GM23338 (cell line): ENCODE results near the gene EPC1. TPM values are rescaled to one million over a fixed set of nuclear protein-coding genes. Genes with fewer than 3 reads are reported as not detected.

Experiments used
- ATAC-seq: fragments of 200-7000 bp; cut with Tn5 transposase; 3 replicates; pipeline ENCODE4 v1.9.1; 2020
- DNase-seq: peaks from one replicate; pipeline ENCODE4 v3.0.0-alpha.2; 2015; ENCODE audit warnings: low spot score
- H2AFZ ChIP-seq: fragments of 200-600 bp; sonication (generic); 2 replicates; pipeline ENCODE4 v1.8.0; 2016; ENCODE audit warnings: antibody characterized with exemption, mild to moderate bottlenecking, moderate library complexity
- H3F3A ChIP-seq: fragments of 200-600 bp; sonication (generic); replicated peaks from 2 replicates; pipeline ENCODE4 v1.8.0; 2017; ENCODE audit warnings: antibody characterized with exemption, mixed run types, low read depth
- H3K27ac ChIP-seq: fragments of 200-600 bp; sonication (generic); 2 replicates; pipeline ENCODE4 v1.6.1; 2016; ENCODE audit warnings: low read depth
- H3K27me3 ChIP-seq: fragments of 200-600 bp; sonication (generic); 2 replicates; pipeline ENCODE4 v1.8.0; 2016; ENCODE audit warnings: mild to moderate bottlenecking, mixed run types, moderate library complexity; ENCODE audit not compliant: insufficient read depth
- H3K36me3 ChIP-seq: fragments of 200-600 bp; sonication (generic); 2 replicates; pipeline ENCODE4 v1.8.0; 2016; ENCODE audit warnings: mild to moderate bottlenecking; ENCODE audit not compliant: insufficient read depth
- H3K4me1 ChIP-seq: fragments of 200-600 bp; sonication (generic); 2 replicates; pipeline ENCODE4 v1.8.0; 2016; ENCODE audit warnings: mild to moderate bottlenecking, moderate library complexity; ENCODE audit not compliant: insufficient read depth
- H3K4me2 ChIP-seq: fragments of 200-600 bp; sonication (generic); 2 replicates; pipeline ENCODE4 v1.7.1; 2017; ENCODE audit warnings: mixed run types
- H3K4me3 ChIP-seq: fragments of 200-600 bp; sonication (generic); 2 replicates; pipeline ENCODE4 v1.6.1; 2016; ENCODE audit warnings: mixed run types
- H3K79me2 ChIP-seq: fragments of 200-600 bp; sonication (generic); replicated peaks from 2 replicates; pipeline ENCODE4 v1.8.0; 2017; ENCODE audit warnings: mild to moderate bottlenecking; ENCODE audit not compliant: insufficient read depth
- H3K9me2 ChIP-seq: fragments of 200-600 bp; sonication (generic); 2 replicates; pipeline ENCODE4 v1.8.0; 2017; ENCODE audit not compliant: insufficient read depth
- H4K20me1 ChIP-seq: fragments of 200-600 bp; sonication (generic); replicated peaks from 2 replicates; pipeline ENCODE4 v1.8.0; 2017; ENCODE audit warnings: mild to moderate bottlenecking; ENCODE audit not compliant: insufficient read depth
- H3K27ac Mint-ChIP-seq: 2 replicates; pipeline ENCODE4 v1.8.0; 2020; ENCODE audit warnings: inconsistent platforms, mild to moderate bottlenecking, moderate library complexity, mixed read lengths
- H3K27me3 Mint-ChIP-seq: 3 replicates; pipeline ENCODE4 v1.8.0; 2022; ENCODE audit warnings: low read depth, mild to moderate bottlenecking, moderate library complexity, mixed read lengths, inconsistent platforms; ENCODE audit not compliant: insufficient read depth, poor library complexity
- H3K36me3 Mint-ChIP-seq: 3 replicates; pipeline ENCODE4 v1.8.0; 2021; ENCODE audit warnings: low read depth, mild to moderate bottlenecking, inconsistent platforms, moderate library complexity, mixed read lengths
- H3K4me1 Mint-ChIP-seq: 3 replicates; pipeline ENCODE4 v1.8.0; 2020; ENCODE audit warnings: mild to moderate bottlenecking, inconsistent platforms, mixed read lengths
- H3K4me3 Mint-ChIP-seq: 3 replicates; pipeline ENCODE4 v1.8.0; 2021; ENCODE audit warnings: moderate library complexity, mild to moderate bottlenecking, inconsistent platforms, mixed read lengths
- H3K9me3 Mint-ChIP-seq: 3 replicates; pipeline ENCODE4 v1.8.0; 2020; ENCODE audit warnings: moderate library complexity, mild to moderate bottlenecking, inconsistent platforms, mixed read lengths
- CREB1 ChIP-seq: fragments of 250-450 bp; sonication (Bioruptor Pico); IDR thresholded peaks from 2 replicates; pipeline ENCODE4 v1.5.0; 2020; ENCODE audit warnings: low read depth, mild to moderate bottlenecking, moderate library complexity
- CTCF ChIP-seq, 2 experiments: fragments of 200-600 bp in 1 of 2; sonication (generic) in 1 of 2; conservative IDR thresholded peaks; 2 replicates each; pipeline versions ENCODE4 v1.5.1 to v1.6.1; 2016 to 2017; ENCODE audit warnings: antibody characterized with exemption in 2 of 2, low read depth in 2 of 2, mild to moderate bottlenecking in 2 of 2, moderate library complexity in 1 of 2
- EZH2phosphoT487 ChIP-seq: fragments of 200-600 bp; sonication (generic); IDR thresholded peaks from one replicate; pipeline ENCODE4 v1.8.1; 2018; ENCODE audit warnings: antibody characterized with exemption; ENCODE audit not compliant: unreplicated experiment
- JUNB ChIP-seq: IDR thresholded peaks from one replicate; pipeline ENCODE4 v1.6.1; 2016; ENCODE audit warnings: antibody characterized with exemption; ENCODE audit not compliant: unreplicated experiment
- NANOG ChIP-seq: IDR thresholded peaks from 2 replicates; pipeline ENCODE4 v1.6.1; 2016; ENCODE audit warnings: antibody characterized with exemption, borderline replicate concordance
- POLR2AphosphoS5 ChIP-seq: IDR thresholded peaks from 2 replicates; pipeline ENCODE4 v1.6.1; 2016; ENCODE audit warnings: antibody characterized with exemption, low read depth
- REST ChIP-seq: IDR thresholded peaks from one replicate; pipeline ENCODE4 v1.6.1; 2018; ENCODE audit warnings: antibody characterized with exemption; ENCODE audit not compliant: unreplicated experiment
- STAT1 ChIP-seq: IDR thresholded peaks from one replicate; pipeline ENCODE4 v1.6.1; 2016; ENCODE audit warnings: antibody characterized with exemption; ENCODE audit not compliant: unreplicated experiment
- ZNF114 ChIP-seq: fragments of 250-450 bp; sonication (Bioruptor Pico); IDR thresholded peaks from 2 replicates; pipeline ENCODE4 v1.5.0; 2020; ENCODE audit warnings: mild to moderate bottlenecking, moderate library complexity
- ZNF331 ChIP-seq: fragments of 250-450 bp; sonication (Bioruptor Pico); IDR thresholded peaks from 2 replicates; pipeline ENCODE4 v1.5.0; 2020; ENCODE audit warnings: low read depth, mild to moderate bottlenecking, moderate library complexity
- ZNF462 ChIP-seq: fragments of 250-450 bp; sonication (Bioruptor Pico); IDR thresholded peaks from 2 replicates; pipeline ENCODE4 v1.5.0; 2020; ENCODE audit warnings: mild to moderate bottlenecking, moderate library complexity
- polyA plus RNA-seq: library from polyadenylated mRNA; unstranded; fragments of >200 nt; fragmentation: Nextera tagmentation; extraction: Ambion mirVana; gene quantifications from 2 replicates; pipeline ENCODE4 v1.2.1, GENCODE V29; 2016
- total RNA-seq: library from RNA; depleted of rRNA; stranded (reverse); fragments of >200 nt; shearing (Covaris generic); gene quantifications from 2 replicates; pipeline ENCODE4 v1.2.3, GENCODE V29; 2014

EPC1 gene
- total and polyA plus RNA-seq, 2 experiments from 2014 or later, result 24.1 to 25.9 TPM

- no peak for TF ChIP-seq ZNF462 (CRISPR knock-in tag)
- TF ChIP-seq NANOG, result no peak
- TF ChIP-seq ZNF331 (CRISPR knock-in tag), result no peak
- TF ChIP-seq EZH2phosphoT487, result no peak
- no peak for TF ChIP-seq ZNF114
- TF ChIP-seq CTCF (conservative IDR thresholded peaks at IDR 0.05; ENCODE audit: low read depth in 2 of 2), result no peak
- TF ChIP-seq STAT1, result no peak
Observed at GRCh38 chr10:32340596-32341180, 6.3 kb downstream of the EPC1 start (continued).

- peaks cover 1% of the 10 kb centered on the region for H3K27me3 Mint-ChIP-seq
- no peaks in the 10 kb centered on the region for H3K9me3 Mint-ChIP-seq
- Histone ChIP-seq H3K79me2 (peaks cover 100% of the 10 kb centered on the region), H3K27me3 (no peaks in the 10 kb centered on the region), H3K36me3 (no peaks in the 10 kb centered on the region), H3F3A (no peaks in the 10 kb centered on the region), H3K9me2 (peaks cover 3% of the 10 kb centered on the region; the same call in 1 of the 2 replicates), H3K4me3 (no peak overlapping the region), H4K20me1 (peaks cover 20% of the 10 kb centered on the region), H3K27ac (no peak overlapping the region), H3K4me2 (no peak overlapping the region), H2AFZ (no peak overlapping the region), H3K4me1 (peaks cover 38% of the 10 kb centered on the region)
- H3K4me1 Mint-ChIP-seq, result peaks cover 47% of the 10 kb centered on the region
- peaks cover 4% of the 10 kb centered on the region; the same call in 2 of the 3 replicates for H3K36me3 Mint-ChIP-seq
- no peak overlapping the region for H3K4me3 Mint-ChIP-seq
- H3K27ac Mint-ChIP-seq, result no peak overlapping the region
- DNase-seq (no peak), ATAC-seq (no peak)
- TF ChIP-seq CTCF (conservative IDR thresholded peaks at IDR 0.05; ENCODE audit: low read depth in 2 of 2) (no peak), POLR2AphosphoS5 (no peak), REST (no peak), CREB1 (CRISPR knock-in tag) (no peak), JUNB (no peak)
Observed at GRCh38 chr10:32338262-32338661, 8.7 kb downstream of the EPC1 start.
